ENCODE data around the gene CIRBP. TPM values are rescaled to one million over a fixed set of nuclear protein-coding genes. Genes with fewer than 3 reads are reported as not detected.

CIRBP gene
- total and polyA plus RNA-seq, 2 donors (not counting 1 experiment from before 2014, with no cell fraction given), result 643 to 1,164 TPM

GRCh38 chr19:1279782-1280341, 10.7 kb downstream of the CIRBP start:
- Histone ChIP-seq H3K9ac (ENCODE audit: low read length) (no peak overlapping the region), H3K27me3 (replicated peaks in 1 of 4; ENCODE audit: control extremely low read depth in 1 of 4, control insufficient read depth in 3 of 4, insufficient read depth in 4 of 4, low read length in 3 of 4) (peaks cover 0 to 18% (median 9%) of the 10 kb centered on the region in 4 experiments), H3K9me3 (ENCODE audit: control extremely low read depth in 1 of 3, control insufficient read depth in 2 of 3, insufficient read depth in 1 of 3, low read length in 2 of 3) (peaks cover 0 to 2% (median 0%) of the 10 kb centered on the region in 3 donors), H2AFZ (ENCODE audit: insufficient read depth, low read depth, low read length, poor library complexity, severe bottlenecking) (no peak overlapping the region), H3K4me1 (ENCODE audit: control insufficient read depth in 2 of 2, insufficient read depth in 2 of 2, low read length in 2 of 2) (peaks cover 13 to 20% of the 10 kb centered on the region in 2 donors), H3K79me2 (ENCODE audit: control insufficient read depth, insufficient read depth, low read length) (peaks cover 32% of the 10 kb centered on the region), H3K36me3 (replicated peaks in 1 of 2; ENCODE audit: control extremely low read depth in 1 of 2, control insufficient read depth in 1 of 2, extremely low read depth in 1 of 2, insufficient read depth in 2 of 2, low read length in 1 of 2) (peaks cover 0 to 17% of the 10 kb centered on the region in 2 experiments), H3K4me3 (ENCODE audit: control extremely low read depth in 1 of 5, extremely low read depth in 1 of 5, insufficient read depth in 1 of 5, low read depth in 2 of 5, low read length in 4 of 5) (no peak overlapping the region), H4K20me1 (ENCODE audit: control insufficient read depth, insufficient read depth, low read length, poor library complexity, severe bottlenecking) (peaks cover 42% of the 10 kb centered on the region), H3K27ac (ENCODE audit: low read length in 2 of 2) (no peak overlapping the region), H3K4me2 (replicated peaks; ENCODE audit: low read depth, low read length, poor library complexity, severe bottlenecking) (no peak overlapping the region)
- ATAC-seq (ENCODE audit: low read depth) (peak; percentile 11), DNase-seq (peak; percentile 88)
- ChIA-PET POLR2A (interaction anchor here (0.5 to 1.0 kb wide), 6 partner anchors 11 to 279 kb away, joined by 3 to 8 read pairs (median 4); partner anchors contain the start of genes CIRBP and NDUFS7), CTCF (interaction anchor here (0.8 to 2.4 kb wide), 16 partner anchors 11 to 546 kb away, joined by 3 to 37 read pairs (median 4); partner anchors contain the start of genes CIRBP and WDR18)
- H3K27ac Mint-ChIP-seq, result peak overlapping the region; percentile 83
- 36% methylated on average over 9 of the region's 10 CpGs for WGBS (ENCODE audit: insufficient coverage)
- intact Hi-C loops (cut with micrococcal nuclease), result loop anchor here (1.0 to 2.0 kb wide), 3 partner anchors 65 to 127 kb away; partner anchors contain the start of gene DAZAP1
- H3K4me3 Mint-ChIP-seq, result no peak overlapping the region
- no peaks in the 10 kb centered on the region for H3K9me3 Mint-ChIP-seq (ENCODE audit: insufficient read depth)
- TF ChIP-seq EZH2 (IDR thresholded peaks at IDR 0.05; ENCODE audit: borderline replicate concordance, insufficient read depth, low read depth, low read length, poor library complexity, severe bottlenecking) (no peak), CTCF (IDR thresholded peaks at IDR 0.05) (peak; percentile 94)
- H3K27me3 Mint-ChIP-seq, result peaks cover 9% of the 10 kb centered on the region
- peaks cover 23% of the 10 kb centered on the region for H3K4me1 Mint-ChIP-seq
